HG03135 (cell line): Measurements from ENCODE around the gene RNF40.
"Not testable (repeated sequence)": the region's sequence is repeated elsewhere in the genome, so short reads cannot be mapped to it uniquely, and the experiment has no call there.

ENCODE experiments used
- ATAC-seq: cut with Tn5 transposase; IDR thresholded peaks from one replicate; pipeline ENCODE4 v1.9.1; 2021; ENCODE audit warnings: mild to moderate bottlenecking, moderate library complexity; ENCODE audit not compliant: unreplicated experiment

RNF40 gene

DNA sequence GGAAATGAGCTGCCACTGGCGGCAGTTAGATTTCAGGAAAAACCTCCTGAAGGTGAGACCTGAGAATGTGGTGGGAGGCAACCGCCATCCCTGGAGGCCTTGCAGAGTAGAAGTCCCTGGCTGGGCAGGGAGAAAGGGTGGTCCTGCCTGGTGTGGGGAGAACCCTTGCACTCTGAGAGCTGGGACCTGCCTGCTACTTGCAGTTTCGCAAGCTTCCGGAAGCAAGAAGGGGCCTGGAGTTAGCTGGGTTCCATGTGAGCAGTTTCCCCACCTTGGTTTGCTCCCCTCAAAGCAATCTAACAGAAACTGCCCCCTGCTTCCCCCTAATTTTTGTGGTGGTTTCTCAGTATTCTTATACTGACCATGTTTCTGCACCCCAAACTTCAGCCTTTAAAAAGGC is 18.4 kb downstream of the RNF40 start:
- no peak for ATAC-seq

- no peak for ATAC-seq
Measured at GRCh38 chr16:30782486-30783279, 20.6 kb downstream of the RNF40 start.

DNA sequence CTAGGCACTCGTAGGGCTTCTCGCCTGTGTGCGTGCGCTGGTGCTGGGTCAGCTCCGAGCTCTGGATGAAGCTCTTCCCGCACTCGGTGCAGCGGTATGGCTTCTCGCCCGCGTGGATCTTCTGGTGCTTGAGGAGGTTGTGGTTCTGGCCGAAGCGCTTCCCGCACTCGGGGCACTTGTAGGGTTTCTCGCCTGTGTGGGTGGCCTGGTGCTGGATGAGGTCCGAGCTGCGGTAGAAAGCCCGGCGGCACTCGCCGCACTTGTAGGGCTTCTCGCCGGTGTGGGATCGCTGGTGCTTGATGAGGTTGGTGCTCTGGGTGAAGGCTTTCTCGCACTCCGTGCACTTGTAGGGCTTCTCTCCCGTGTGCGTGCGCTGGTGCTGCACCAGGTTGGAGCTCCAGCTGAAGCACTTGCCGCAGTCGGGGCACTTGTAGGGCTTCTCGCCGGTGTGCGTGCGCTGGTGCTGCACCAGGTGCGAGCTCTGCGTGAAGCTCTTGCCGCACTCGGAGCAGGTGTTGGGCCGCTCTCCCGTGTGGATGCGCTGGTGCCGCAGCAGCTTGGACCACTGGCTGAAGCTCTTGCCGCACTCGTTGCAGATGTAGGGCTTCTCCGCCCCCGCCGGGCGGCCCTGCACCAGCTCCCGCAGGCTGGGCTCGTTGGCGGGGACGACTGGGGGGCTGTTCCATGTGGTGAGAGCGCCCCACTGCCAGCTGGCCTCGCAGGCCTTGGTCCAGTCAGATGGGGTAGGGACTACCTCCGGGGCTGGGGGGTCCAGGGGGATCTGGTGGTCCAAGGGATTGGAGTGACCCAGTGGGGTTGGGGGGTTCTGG is 21.4 kb downstream of the RNF40 start:
- no peak for ATAC-seq

GRCh38 chr16:30784215-30784614 is 22.1 kb downstream of the RNF40 start:
- no peak for ATAC-seq

- ATAC-seq, result no peak
Measured at GRCh38 chr16:30785126-30786106, 23.3 kb downstream of the RNF40 start.

DNA sequence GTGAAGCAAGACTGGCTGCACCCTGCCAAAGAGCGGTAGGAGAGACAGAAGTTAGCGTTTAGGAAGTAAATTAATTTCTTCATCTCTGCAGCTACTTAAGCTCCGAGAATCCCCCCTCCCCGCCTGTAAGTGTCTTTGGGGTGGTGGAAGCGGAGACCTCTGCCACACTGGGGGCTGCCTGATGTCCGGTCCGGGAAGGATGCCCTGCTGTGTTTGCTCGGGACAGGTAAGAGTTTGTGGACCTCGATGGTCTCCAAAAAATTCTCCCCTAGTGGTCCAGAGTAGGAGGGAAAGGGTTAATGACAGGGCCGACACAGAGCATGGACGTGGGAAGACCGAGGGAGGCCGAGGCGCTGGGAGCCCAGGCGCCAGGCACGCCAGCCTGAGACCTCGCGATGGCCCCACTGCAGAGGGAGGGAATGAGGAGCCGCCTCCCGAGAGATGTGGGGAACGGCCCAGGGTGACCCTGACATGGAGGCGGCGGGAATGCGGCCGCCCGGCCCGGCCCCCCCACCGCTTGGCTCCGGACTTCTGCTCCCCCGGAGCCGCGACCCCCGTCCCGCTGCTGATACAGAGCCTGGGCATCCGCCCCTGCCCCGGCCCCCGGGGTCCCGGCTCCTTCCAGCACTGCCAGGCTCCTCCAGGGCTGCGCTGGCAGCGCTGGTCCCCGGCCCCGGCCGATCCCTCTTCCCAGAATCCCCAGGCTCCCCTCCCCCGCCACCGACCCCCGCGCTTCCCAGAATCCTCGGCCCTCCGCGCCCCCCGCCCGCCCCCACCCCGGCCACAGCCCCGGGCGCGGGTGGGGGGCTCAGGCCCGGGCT is 24.2 kb downstream of the RNF40 start:
- no peak for ATAC-seq

- no peak for ATAC-seq
Measured at GRCh38 chr16:30786936-30787612, 25.0 kb downstream of the RNF40 start, which contains the start of gene ZNF629. ZNF629 (minus strand) TSS chr16:30787205; CDS start chr16:30784482, 2,723 bp downstream.

DNA sequence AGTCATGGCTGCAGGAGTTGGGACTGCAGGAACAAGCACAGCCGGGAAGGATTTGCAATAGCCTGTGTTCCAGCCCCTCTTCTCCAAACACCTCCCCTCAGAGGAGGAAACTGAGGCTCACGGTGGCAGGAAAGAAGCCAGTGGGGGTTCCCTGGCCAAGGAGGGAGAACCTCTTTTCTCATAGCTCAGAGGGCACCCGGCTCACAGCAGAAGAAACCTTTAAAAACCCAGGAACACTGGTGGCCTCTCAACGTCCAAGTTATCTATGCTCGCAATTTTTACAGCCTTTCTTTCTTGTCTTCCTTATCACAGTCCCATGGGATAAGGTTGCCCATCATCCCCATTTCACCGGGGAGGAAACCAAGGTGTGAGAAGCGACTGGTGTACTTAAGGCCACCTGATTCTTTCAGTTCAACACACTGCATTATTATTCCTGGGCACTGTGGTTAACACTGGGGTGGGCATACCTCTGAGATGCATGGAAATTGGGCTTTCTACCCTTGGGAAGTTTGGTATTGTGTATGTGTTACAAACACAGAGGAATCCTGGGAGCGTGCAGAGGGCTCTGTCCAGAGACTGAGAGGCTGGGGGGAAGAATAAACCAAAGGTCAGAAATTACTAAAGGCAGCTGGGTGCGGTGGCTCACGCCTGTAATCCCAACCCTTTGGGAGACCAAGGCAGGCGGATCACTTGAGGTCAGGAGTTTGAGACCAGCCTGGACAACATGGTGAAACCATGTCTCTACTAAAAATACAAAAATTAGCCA is 25.7 kb downstream of the RNF40 start:
- no peak for ATAC-seq

DNA sequence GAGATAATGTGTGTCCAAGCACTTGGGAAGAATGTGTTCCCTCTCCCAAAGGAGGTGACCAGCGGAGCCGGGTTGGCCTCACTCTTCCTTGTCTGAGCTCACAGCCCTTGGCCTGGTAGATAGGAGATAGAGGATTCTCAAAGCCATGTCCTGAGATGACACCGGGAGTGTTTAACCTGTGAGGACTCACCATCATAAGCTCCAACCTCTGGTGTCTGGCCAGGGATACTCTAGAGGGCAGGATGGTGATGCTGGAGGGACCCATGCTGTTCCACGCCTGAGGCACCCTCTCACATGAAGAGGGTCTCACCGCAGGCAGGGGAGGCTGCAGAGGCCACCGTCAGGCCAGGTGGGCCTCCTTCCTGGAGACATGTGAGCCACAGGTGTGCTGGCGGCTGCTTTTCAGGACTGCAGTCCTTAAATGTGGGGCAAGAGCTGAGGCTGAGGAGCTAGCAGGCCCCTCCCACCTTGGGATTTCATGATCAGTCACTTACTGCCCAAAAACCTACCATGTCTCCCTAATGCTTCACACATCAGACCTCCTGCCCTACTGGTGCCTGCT is 31.5 kb downstream of the RNF40 start:
- ATAC-seq, result no peak

DNA sequence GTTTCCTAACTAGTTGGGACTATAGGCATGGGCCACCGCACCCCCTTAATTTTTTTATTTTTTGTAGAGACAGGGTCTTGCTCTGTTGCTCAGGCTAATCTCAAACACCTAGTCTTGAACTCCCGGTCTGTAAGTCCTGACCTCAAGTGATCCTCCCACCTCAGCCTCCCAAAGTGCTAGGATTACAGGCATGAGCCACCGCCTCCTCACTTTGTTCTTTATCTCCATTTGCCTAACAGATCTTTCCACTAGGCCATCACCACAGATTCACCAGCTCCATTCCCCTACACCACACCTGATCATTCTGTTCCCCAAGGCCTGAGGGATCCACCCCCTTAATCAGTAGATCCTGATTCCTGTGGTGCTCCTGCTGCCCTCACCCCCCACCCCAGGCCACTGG is 32.5 kb downstream of the RNF40 start:
- no peak for ATAC-seq

- no peak for ATAC-seq
Measured at GRCh38 chr16:30797670-30798309, 35.7 kb downstream of the RNF40 start.

DNA sequence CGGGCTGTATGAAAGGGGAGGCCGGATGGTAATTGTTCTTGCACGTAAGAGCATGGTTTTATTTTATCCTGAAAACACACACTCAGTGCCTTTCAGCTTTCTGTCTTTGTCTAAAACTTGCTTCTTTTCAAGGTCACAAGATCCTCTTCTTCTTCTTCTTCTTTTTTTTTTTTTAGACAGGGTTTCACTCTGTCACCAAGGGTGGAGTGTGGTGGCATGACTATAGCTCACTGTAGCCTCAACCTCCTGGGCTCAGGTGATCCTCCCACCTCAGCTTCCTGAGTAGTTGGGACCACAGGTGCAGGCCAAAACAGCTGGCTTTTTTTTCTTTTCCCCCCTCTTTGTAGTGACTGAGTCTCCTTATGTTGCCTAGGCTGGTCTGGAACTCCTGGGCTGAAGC is 40.8 kb downstream of the RNF40 start:
- no peak for ATAC-seq

DNA sequence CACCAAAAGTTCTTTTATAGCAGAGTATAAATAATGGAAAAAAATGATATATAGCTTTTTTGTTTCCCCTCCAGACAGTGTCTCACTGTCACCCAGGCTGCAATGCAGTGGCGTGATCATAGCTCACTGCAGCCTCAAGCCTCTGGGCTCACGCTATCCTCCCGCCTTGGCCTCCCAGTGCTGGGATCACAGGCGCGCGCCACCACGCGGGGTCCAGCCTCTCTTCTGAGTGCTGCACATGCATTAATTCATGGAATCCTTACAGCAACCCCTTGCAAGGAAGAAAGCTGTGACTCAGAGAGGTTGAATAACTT is 42.9 kb downstream of the RNF40 start:
- no peak for ATAC-seq

- no peak for ATAC-seq
Measured at GRCh38 chr16:30805370-30806169, 43.4 kb downstream of the RNF40 start.

DNA sequence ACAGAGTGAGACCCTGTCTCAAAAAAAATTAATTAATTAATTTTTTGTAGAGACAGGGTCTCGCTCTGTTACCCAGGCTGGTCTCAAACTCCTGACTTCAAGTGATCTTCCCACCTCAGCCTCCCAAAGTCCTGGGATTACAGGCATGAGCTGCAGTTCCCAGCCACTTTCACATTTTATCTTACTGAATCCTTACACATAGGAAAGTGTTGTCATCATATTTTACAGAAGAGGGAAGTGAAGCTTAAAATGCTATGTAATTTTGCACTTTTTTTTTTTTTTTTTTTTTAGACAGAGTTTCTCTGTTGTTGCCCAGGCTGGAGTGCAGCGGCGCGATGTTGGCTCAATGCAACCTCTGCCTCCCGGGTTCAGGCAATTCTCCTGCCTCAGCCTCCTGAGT is 46.0 kb downstream of the RNF40 start:
- ATAC-seq, result no peak

- not testable (repeated sequence) for ATAC-seq
Measured at GRCh38 chr16:30808890-30809426, 46.8 kb downstream of the RNF40 start.

- not testable (repeated sequence) for ATAC-seq
Measured at GRCh38 chr16:30809675-30810074, 47.6 kb downstream of the RNF40 start.
